ENCODE data around the gene SLC6A19.

The SLC6A19 gene

DNA sequence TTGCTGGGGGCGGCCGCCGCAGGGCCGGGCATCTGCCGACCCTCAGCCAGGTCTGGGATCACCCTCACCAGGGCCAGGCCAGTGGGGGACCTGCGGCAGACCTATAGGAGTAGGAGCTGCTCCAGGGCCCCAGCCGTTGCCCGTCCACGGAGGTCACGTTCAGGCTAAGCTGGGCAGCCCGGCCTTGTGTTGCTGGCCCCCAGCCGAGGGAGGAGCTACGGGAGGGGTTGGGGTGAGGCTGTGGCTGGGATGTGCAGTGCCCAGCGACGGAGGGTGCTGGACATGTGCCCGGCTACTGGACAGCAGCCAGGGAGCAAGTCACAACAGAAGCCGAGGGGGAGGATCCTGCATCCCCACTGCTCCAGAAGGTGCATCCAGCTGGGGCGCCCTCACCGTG lies 39.6 kb upstream of the SLC6A19 start:
- Histone ChIP-seq H3K79me2 (ENCODE audit: insufficient read depth, low read depth) (no peaks in the 10 kb centered on the region), H3K4me2 (no peak overlapping the region), H3K36me3 (ENCODE audit: insufficient read depth) (no peaks in the 10 kb centered on the region), H2AFZ (ENCODE audit: low read depth) (no peak overlapping the region), H3K27me3 (ENCODE audit: insufficient read depth, low read depth) (no peaks in the 10 kb centered on the region), H3K4me1 (ENCODE audit: low read depth, poor library complexity, severe bottlenecking) (peaks cover 8% of the 10 kb centered on the region), H3K4me3 (IDR thresholded peaks at IDR 0.05; ENCODE audit: insufficient read depth, low read depth, low read length) (no peak overlapping the region), H3K27ac (no peak overlapping the region), H3K9ac (no peak overlapping the region), H4K20me1 (ENCODE audit: insufficient read depth) (no peaks in the 10 kb centered on the region)
- TF ChIP-seq CTCF (conservative IDR thresholded peaks at IDR 0.05; ENCODE audit: low read depth, low read length): no peak

- Histone ChIP-seq H3K36me3 (ENCODE audit: insufficient read depth) (no peaks in the 10 kb centered on the region), H3K4me3 (IDR thresholded peaks at IDR 0.05; ENCODE audit: insufficient read depth, low read depth, low read length) (no peak overlapping the region), H3K27ac (no peak overlapping the region), H3K27me3 (ENCODE audit: insufficient read depth, low read depth) (no peaks in the 10 kb centered on the region), H3K4me2 (no peak overlapping the region), H3K9ac (no peak overlapping the region), H4K20me1 (ENCODE audit: insufficient read depth) (no peaks in the 10 kb centered on the region), H2AFZ (ENCODE audit: low read depth) (no peak overlapping the region), H3K79me2 (ENCODE audit: insufficient read depth, low read depth) (no peaks in the 10 kb centered on the region), H3K4me1 (ENCODE audit: low read depth, poor library complexity, severe bottlenecking) (peaks cover 10% of the 10 kb centered on the region)
- TF ChIP-seq CTCF (conservative IDR thresholded peaks at IDR 0.05; ENCODE audit: low read depth, low read length): no peak
Measured at GRCh38 chr5:1162276-1162675, 39.1 kb upstream of the SLC6A19 start.

- Histone ChIP-seq H3K27ac (no peak overlapping the region), H3K9ac (no peak overlapping the region), H3K79me2 (ENCODE audit: insufficient read depth, low read depth) (no peaks in the 10 kb centered on the region), H3K4me3 (IDR thresholded peaks at IDR 0.05; ENCODE audit: insufficient read depth, low read depth, low read length) (no peak overlapping the region), H3K27me3 (ENCODE audit: insufficient read depth, low read depth) (no peaks in the 10 kb centered on the region), H2AFZ (ENCODE audit: low read depth) (no peak overlapping the region), H3K4me1 (ENCODE audit: low read depth, poor library complexity, severe bottlenecking) (peaks cover 14% of the 10 kb centered on the region), H4K20me1 (ENCODE audit: insufficient read depth) (no peaks in the 10 kb centered on the region), H3K4me2 (no peak overlapping the region), H3K36me3 (ENCODE audit: insufficient read depth) (no peaks in the 10 kb centered on the region)
- no peak for TF ChIP-seq CTCF (conservative IDR thresholded peaks at IDR 0.05; ENCODE audit: low read depth, low read length)
Measured at GRCh38 chr5:1162751-1163150, 38.6 kb upstream of the SLC6A19 start.

GRCh38 chr5:1163366-1163765 lies 38.0 kb upstream of the SLC6A19 start:
- Histone ChIP-seq H3K27me3 (ENCODE audit: insufficient read depth, low read depth) (no peaks in the 10 kb centered on the region), H2AFZ (ENCODE audit: low read depth) (no peak overlapping the region), H3K36me3 (ENCODE audit: insufficient read depth) (no peaks in the 10 kb centered on the region), H4K20me1 (ENCODE audit: insufficient read depth) (no peaks in the 10 kb centered on the region), H3K79me2 (ENCODE audit: insufficient read depth, low read depth) (no peaks in the 10 kb centered on the region), H3K9ac (no peak overlapping the region), H3K4me3 (IDR thresholded peaks at IDR 0.05; ENCODE audit: insufficient read depth, low read depth, low read length) (no peak overlapping the region), H3K4me1 (ENCODE audit: low read depth, poor library complexity, severe bottlenecking) (peaks cover 16% of the 10 kb centered on the region), H3K27ac (no peak overlapping the region), H3K4me2 (no peak overlapping the region)
- no peak for TF ChIP-seq CTCF (conservative IDR thresholded peaks at IDR 0.05; ENCODE audit: low read depth, low read length)

DNA sequence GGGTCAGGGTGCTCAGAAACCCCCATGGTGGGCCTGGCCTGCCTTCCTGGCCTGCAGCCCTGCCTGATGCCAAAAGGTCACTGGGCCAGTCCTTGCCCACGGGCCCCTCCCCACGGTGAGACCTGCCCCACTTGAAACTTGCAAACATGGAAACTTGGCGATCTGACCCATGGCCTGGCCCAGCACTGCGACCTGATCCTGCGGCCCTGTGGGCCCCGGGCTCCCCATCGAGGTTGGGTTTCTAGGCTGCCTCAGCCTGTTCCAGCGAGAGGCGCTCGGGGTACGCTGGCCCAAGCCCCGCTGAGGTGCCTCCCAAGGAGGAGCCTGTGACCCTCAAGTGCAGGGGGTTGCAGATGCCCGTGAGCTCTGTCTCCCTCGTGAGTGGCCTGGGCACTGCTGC lies 37.5 kb upstream of the SLC6A19 start:
- H3K79me2 ChIP-seq (ENCODE audit: insufficient read depth, low read depth): no peaks in the 10 kb centered on the region
- no peaks in the 10 kb centered on the region for H4K20me1 ChIP-seq (ENCODE audit: insufficient read depth)
- TF ChIP-seq CTCF (conservative IDR thresholded peaks at IDR 0.05; ENCODE audit: low read depth, low read length): no peak
- H3K4me2 ChIP-seq: no peak overlapping the region
- H3K4me3 ChIP-seq (IDR thresholded peaks at IDR 0.05; ENCODE audit: insufficient read depth, low read depth, low read length): no peak overlapping the region
- peaks cover 22% of the 10 kb centered on the region for H3K4me1 ChIP-seq (ENCODE audit: low read depth, poor library complexity, severe bottlenecking)
- no peak overlapping the region for H3K9ac ChIP-seq
- no peak overlapping the region for H2AFZ ChIP-seq (ENCODE audit: low read depth)
- no peaks in the 10 kb centered on the region for H3K36me3 ChIP-seq (ENCODE audit: insufficient read depth)
- no peaks in the 10 kb centered on the region for H3K27me3 ChIP-seq (ENCODE audit: insufficient read depth, low read depth)
- H3K27ac ChIP-seq: no peak overlapping the region

Measured in KMS-11 (cell line).